Esophagus squamous epithelium (tissue), 4 donors: ENCODE results near the gene CDV3.

ENCODE experiments used
- POLR2A ChIP-seq, 4 donors: fragments of 450-650 bp; IDR thresholded peaks; one replicate each; pipeline ENCODE4 v1.6.1; 2017; ENCODE audit warnings: antibody characterized with exemption in 4 of 4, mild to moderate bottlenecking in 4 of 4, moderate library complexity in 3 of 4
- TF ChIP-seq, protein P1 (sequence below), 6 experiments: fragments of 450-650 bp in 4 of 6; fragments of 200-600 bp in 2 of 6; sonication (generic) in 2 of 6; IDR thresholded peaks; one replicate each; pipeline ENCODE4 v1.5.1; 2016 to 2019; ENCODE audit warnings: antibody characterized with exemption in 6 of 6, mild to moderate bottlenecking in 4 of 6, moderate library complexity in 4 of 6

DNA sequence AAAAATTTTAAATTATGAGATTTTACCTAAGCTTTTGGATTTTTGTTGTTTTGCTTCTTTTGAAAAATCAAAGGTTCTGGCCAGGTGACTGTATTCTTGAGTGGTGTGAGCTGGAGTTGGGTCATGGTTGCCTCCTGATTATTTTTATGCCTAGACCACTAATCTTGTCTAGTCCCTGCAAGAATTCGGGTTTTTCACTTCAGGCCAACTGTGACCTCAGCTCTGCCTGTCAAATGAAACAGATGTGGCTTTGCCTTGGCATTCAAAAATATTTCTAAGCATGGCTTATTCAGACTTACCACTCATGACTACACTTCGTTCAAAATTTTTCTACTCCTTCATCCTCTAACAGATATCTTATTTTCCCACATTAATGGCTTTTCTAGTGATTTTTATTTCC is 25.4 kb upstream of the CDV3 start:
- no peak for TF ChIP-seq POLR2A (IDR thresholded peaks at IDR 0.05)
- TF ChIP-seq, protein P1, sequence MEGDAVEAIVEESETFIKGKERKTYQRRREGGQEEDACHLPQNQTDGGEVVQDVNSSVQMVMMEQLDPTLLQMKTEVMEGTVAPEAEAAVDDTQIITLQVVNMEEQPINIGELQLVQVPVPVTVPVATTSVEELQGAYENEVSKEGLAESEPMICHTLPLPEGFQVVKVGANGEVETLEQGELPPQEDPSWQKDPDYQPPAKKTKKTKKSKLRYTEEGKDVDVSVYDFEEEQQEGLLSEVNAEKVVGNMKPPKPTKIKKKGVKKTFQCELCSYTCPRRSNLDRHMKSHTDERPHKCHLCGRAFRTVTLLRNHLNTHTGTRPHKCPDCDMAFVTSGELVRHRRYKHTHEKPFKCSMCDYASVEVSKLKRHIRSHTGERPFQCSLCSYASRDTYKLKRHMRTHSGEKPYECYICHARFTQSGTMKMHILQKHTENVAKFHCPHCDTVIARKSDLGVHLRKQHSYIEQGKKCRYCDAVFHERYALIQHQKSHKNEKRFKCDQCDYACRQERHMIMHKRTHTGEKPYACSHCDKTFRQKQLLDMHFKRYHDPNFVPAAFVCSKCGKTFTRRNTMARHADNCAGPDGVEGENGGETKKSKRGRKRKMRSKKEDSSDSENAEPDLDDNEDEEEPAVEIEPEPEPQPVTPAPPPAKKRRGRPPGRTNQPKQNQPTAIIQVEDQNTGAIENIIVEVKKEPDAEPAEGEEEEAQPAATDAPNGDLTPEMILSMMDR (IDR thresholded peaks at IDR 0.05): no peak
